ENCODE results near the gene ELAVL3. TPM values are rescaled to one million over a fixed set of nuclear protein-coding genes. Genes with fewer than 3 reads are reported as not detected.
A peak's percentile ranks its signal among the peaks of the same experiment; 100 is the strongest.

Gene ELAVL3
- total RNA-seq, 1 experiment from 2014 or later = 1.4 TPM

GRCh38 chr19:11481534-11482383 is 913 bp upstream of the ELAVL3 start (continued):
- TF ChIP-seq PRDM15 (CRISPR knock-in tag; IDR thresholded peaks at IDR 0.05) (0 out of 2 replicates have a peak, but pooled peaks have one; percentile 21), ATF2 (CRISPR knock-in tag; IDR thresholded peaks at IDR 0.05; ENCODE audit: borderline replicate concordance, low read depth) (no peak), TEAD1 (CRISPR knock-in tag; IDR thresholded peaks at IDR 0.05) (peak; percentile 50), FOXP1 (CRISPR knock-in tag; IDR thresholded peaks at IDR 0.05; ENCODE audit: borderline replicate concordance) (peak; percentile 87), ATF1 (CRISPR knock-in tag; IDR thresholded peaks at IDR 0.05) (no peak), ETV6 (CRISPR knock-in tag; IDR thresholded peaks at IDR 0.05) (peak; percentile 66; the same call in 1 of the 2 replicates), E2F1 (CRISPR knock-in tag; IDR thresholded peaks at IDR 0.05) (no peak), NFE2L1 (CRISPR knock-in tag; IDR thresholded peaks at IDR 0.05) (peak; percentile 86), PRRX2 (CRISPR knock-in tag; IDR thresholded peaks at IDR 0.05) (no peak), ARID4B (CRISPR knock-in tag; IDR thresholded peaks at IDR 0.05; ENCODE audit: borderline replicate concordance) (0 out of 2 replicates have a peak, but pooled peaks have one; percentile 54), ZNF138 (CRISPR knock-in tag; conservative IDR thresholded peaks at IDR 0.05) (no peak), AFF4 (CRISPR knock-in tag; IDR thresholded peaks at IDR 0.05; ENCODE audit: borderline replicate concordance) (no peak), E2F5 (CRISPR knock-in tag; IDR thresholded peaks at IDR 0.05) (peak; percentile 21; the same call in 1 of the 2 replicates), ZNF512 (CRISPR knock-in tag; IDR thresholded peaks at IDR 0.05; ENCODE audit: borderline replicate concordance) (no peak), ERG (CRISPR knock-in tag; IDR thresholded peaks at IDR 0.05) (no peak), ELF4 (CRISPR knock-in tag; IDR thresholded peaks at IDR 0.05; ENCODE audit: low read depth) (no peak), ZNF121 (CRISPR knock-in tag; IDR thresholded peaks at IDR 0.05) (no peak)

All from WTC11 (cell line).